Activated CD8-positive, alpha-beta memory T cell treated with anti-CD3 and anti-CD28 coated beads, Interleukin-2, amount 50 U/mL, for 48 hours (primary cell): ENCODE measurements around the gene JOSD1.
A peak's percentile ranks its signal among the peaks of the same experiment; 100 is the strongest.

Experiments
- DNase-seq: peaks from one replicate; pipeline ENCODE4 v3.0.0-alpha.2; 2020

Gene JOSD1

GRCh38 chr22:38710866-38711265 lies 10.1 kb upstream of the JOSD1 start:
- DNase-seq: no peak

GRCh38 chr22:38710351-38710750 lies 9.6 kb upstream of the JOSD1 start:
- DNase-seq: no peak

DNA sequence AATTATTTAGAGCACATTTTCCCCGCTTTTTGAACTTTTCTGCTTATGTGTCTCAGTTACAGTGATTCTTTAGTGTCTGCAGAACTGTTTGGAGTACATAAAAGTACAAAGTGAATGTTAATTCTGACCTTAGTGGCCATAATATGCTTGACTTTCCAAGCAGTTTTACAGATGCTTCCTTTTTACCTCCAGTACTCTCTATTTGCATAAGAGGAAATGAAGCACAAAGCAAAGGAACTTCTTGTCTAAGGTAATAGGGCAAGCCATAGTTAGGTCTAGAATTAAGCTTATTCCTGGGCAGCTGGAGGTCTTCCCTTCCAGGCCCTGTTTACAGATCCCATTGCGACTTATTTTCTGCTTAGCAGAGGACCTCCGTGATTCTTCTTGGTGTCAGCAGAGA lies 8.6 kb upstream of the JOSD1 start:
- no peak for DNase-seq

GRCh38 chr22:38707984-38708383 lies 7.2 kb upstream of the JOSD1 start:
- DNase-seq: no peak

DNA sequence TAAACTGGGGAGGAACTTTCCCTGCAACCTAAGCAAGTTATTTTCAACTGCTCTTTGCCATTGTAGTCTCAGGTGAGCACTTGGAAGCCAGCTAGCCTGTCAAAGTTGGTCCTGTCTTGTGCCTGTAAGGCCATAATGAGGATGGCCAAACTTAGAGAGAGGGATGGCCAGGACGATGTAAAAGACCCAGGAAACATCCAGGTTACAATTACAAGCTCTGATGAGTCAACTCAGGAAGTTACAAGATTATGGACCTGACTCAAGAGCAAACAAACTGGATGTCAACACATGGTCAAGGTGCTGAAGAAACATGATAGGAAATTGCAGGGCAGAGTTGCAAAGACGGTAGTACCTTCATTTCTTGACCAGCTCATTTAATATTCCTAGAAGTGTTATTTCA lies 6.6 kb upstream of the JOSD1 start:
- DNase-seq: no peak

GRCh38 chr22:38706901-38707195 lies 6.1 kb upstream of the JOSD1 start:
- no peak for DNase-seq

GRCh38 chr22:38706101-38706900 lies 5.6 kb upstream of the JOSD1 start:
- DNase-seq: peak; percentile 74

- peak; percentile 94 for DNase-seq
These were observed 4.7 kb upstream of the JOSD1 start, which contains the start of gene GTPBP1 for GRCh38 chr22:38705235-38706100. Gene GTPBP1 (plus strand): TSS chr22:38705944. CDS start chr22:38705956, 12 bp downstream.

- no peak for DNase-seq
These were observed 4.0 kb upstream of the JOSD1 start for GRCh38 chr22:38704654-38705234.

DNA sequence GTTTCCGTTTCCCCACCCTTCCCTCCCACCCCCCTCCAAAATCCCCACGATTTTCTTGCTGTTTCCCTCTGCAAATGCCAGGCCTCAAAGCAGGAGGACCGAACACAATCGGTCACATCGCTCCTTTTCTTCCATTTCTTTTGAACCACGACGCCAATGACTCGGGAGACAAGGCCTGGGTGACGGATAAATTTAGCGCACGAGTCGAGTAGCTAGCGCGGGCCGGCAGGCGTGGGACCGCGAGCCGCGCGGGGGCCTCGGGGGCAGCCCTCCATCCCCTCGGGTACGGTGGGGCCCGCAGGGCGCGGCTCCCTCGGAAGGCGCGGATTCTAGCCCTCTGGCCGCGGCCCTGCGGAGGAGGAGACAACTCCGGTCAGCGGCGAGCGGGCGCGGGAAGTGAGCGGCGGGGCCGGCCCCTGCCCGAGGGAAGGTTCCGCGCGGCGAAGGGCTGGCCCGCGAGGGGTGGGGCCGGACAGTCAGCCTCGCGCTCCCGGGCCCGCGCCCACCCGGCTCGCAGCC lies 414 bp downstream of the JOSD1 start:
- DNase-seq: no peak

DNA sequence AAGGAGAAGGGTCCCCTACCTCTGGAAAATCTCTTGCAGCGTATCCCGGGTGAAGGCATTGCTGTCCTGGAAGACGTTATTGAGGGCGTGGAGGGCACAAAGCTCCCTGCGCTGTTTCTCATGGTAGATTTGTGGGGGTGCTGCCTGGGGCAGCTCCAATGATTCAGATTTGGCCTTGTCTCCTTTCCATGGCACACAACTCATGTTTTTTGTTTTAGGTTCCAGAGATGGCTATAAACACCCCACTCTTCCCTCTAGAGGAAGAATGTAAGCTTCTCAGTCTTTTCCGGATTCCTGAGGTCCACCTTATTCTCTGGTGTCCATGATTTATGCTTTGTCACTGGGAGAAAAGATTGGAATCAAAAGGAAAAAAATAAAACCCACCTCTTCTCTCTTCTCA lies 959 bp downstream of the JOSD1 start:
- no peak for DNase-seq

- DNase-seq: no peak
These were observed 1.6 kb downstream of the JOSD1 start for GRCh38 chr22:38699143-38699542.

- DNase-seq: no peak
These were observed 2.2 kb downstream of the JOSD1 start for GRCh38 chr22:38698407-38699094.

DNA sequence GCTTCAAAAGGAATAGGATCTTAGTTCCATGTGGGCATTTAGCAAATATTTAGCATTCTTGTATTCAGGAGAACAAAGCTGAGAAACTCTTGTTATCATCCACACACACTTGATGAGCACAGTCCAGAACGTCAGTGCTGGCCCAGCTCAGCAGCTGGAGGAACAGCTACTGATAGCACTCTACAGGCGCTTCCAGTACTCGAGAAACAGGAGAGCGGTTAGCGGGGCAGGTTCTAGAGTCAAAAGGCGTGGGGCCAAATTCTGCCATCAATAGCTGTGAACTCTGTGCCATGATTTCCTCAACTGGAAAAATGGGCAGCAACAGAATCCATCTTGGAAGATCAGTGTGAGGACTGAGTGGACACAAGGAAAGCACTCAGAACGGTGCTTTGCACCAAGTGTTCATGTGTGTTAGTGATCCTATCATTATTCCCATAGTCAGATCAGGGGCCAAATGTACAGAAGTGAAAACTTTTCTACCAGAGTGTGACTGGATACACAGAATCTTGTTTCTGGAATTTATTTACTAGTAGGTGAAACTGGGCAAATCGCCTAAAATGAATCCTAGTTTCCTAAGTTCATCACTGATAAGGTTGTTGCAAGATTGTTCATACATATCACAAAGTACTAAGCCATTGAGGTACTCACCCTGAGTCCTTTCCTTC lies 3.2 kb downstream of the JOSD1 start:
- DNase-seq: no peak

GRCh38 chr22:38696606-38697424 lies 3.9 kb downstream of the JOSD1 start:
- DNase-seq: no peak

- no peak for DNase-seq
These were observed 5.8 kb downstream of the JOSD1 start for GRCh38 chr22:38694940-38695339.

- DNase-seq: no peak
These were observed 6.7 kb downstream of the JOSD1 start for GRCh38 chr22:38694049-38694448.

GRCh38 chr22:38689651-38690050 lies 11.1 kb downstream of the JOSD1 start:
- DNase-seq: no peak

DNA sequence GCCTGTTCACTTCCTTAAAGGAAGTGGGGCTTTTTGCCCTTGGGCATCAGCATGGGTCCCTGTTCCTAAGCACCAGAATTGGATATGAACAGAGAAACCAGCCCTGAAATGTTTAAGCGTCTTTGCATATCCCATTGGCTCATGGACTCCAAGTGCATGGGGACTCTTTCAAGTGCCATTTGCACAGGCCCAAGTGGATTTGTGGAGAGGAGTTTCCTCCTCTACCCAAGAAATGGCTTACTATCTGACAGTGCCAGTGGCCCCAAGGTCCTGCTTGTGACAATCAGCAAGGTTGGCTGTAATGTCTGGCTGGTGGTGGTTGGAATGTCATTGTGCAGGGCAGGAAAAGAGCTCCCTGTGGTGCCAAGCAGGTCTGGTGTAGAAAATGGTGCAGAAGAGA lies 15.0 kb downstream of the JOSD1 start:
- DNase-seq: no peak

GRCh38 chr22:38684895-38685294 lies 15.8 kb downstream of the JOSD1 start:
- no peak for DNase-seq

- DNase-seq: peak; percentile 93
These were observed 19.0 kb downstream of the JOSD1 start, which contains the start of gene TOMM22 for GRCh38 chr22:38681582-38682335. Gene TOMM22 (plus strand): TSS chr22:38681957. CDS start chr22:38681979, 22 bp downstream.
